ENCODE results near the gene DNAJA2.
"Not testable (repeated sequence)": the region's sequence is repeated elsewhere in the genome, so short reads cannot be mapped to it uniquely, and the experiment has no call there.

Gene DNAJA2

GRCh38 chr16:46948548-46949166, 24.8 kb downstream of the DNAJA2 start:
- no peak overlapping the region for H3K4me3 ChIP-seq (ENCODE audit: low read length)
- no peak for TF ChIP-seq CTCF (IDR thresholded peaks at IDR 0.05; ENCODE audit: insufficient read depth, low read depth, low read length, missing control alignments)
- DNase-seq (ENCODE audit: low read depth), result no peak

- no peak overlapping the region for H3K4me3 ChIP-seq (ENCODE audit: low read length)
- TF ChIP-seq CTCF (IDR thresholded peaks at IDR 0.05; ENCODE audit: insufficient read depth, low read depth, low read length, missing control alignments), result peak; percentile 59
Measured at GRCh38 chr16:46947900-46948547, 25.4 kb downstream of the DNAJA2 start.

DNA sequence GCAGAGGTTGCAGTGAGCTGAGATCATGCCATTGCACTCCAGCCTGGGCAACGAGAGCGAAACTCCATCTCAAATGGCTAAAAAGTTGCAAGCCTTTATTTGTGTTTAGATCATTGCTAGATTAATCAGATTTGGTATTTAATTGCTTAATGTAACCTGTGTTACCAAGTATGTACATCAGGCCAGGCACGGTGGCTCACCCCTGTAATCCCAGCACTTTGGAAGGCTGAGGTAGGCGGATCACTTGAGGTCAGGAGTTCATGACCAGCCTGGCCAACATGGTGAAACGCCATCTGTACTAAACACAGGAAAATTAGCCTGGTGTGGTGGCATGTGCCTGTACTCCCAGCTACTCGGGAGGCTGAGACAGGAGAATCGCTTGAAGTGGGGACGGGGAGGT, 28.8 kb downstream of the DNAJA2 start:
- H3K4me3 ChIP-seq (ENCODE audit: low read length); DNase-seq (ENCODE audit: low read depth): not testable (repeated sequence)

More at GRCh38 chr16:46947900-46948547, 25.4 kb downstream of the DNAJA2 start:
- peak; percentile 55 for DNase-seq (ENCODE audit: low read depth)

DNA sequence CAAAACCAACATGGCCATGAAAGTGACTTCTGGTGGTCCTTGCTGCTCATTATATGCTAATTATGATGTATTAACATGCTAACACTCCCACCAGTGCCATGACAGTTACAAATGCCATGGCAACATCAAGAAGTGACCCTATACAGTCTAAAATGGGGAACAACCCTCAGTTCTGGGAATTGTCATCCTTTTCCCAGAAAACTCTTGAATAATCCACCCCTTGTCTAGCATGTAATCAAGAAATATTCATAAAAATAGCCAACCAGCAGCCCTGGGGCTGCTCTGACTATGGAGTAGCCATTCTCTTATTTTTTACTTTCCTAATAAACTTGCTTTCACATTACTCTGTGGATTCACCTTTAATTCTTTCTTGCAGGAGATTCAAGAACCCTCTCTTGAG, 35.9 kb downstream of the DNAJA2 start:
- H3K4me3 ChIP-seq (ENCODE audit: low read length), result no peak overlapping the region
- DNase-seq (ENCODE audit: low read depth), result no peak
- no peak for TF ChIP-seq CTCF (IDR thresholded peaks at IDR 0.05; ENCODE audit: insufficient read depth, low read depth, low read length, missing control alignments)

DNA sequence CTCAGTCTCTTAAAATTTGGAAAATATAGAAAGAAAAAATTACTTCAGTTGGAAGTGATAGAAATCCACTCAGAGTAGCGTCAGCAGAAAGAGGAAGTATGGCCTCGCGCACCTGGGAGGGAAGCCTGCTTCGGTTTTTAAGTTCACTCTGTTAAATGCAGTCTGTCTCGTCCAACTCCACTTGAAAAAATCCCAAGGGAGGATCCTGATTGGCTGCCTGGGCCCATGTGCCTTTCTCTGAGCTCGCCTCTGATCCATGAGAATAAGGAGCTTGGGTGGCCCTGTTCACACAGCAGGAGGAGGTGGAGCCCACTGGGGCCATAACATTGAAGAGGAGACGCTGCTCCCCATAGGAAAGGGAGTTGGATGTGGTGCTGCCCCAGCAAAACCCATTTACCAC, 40.7 kb downstream of the DNAJA2 start:
- no peak for DNase-seq (ENCODE audit: low read depth)
- TF ChIP-seq CTCF (IDR thresholded peaks at IDR 0.05; ENCODE audit: insufficient read depth, low read depth, low read length, missing control alignments), result no peak
- no peak overlapping the region for H3K4me3 ChIP-seq (ENCODE audit: low read length)

GRCh38 chr16:46930861-46931260, 42.6 kb downstream of the DNAJA2 start:
- no peak for TF ChIP-seq CTCF (IDR thresholded peaks at IDR 0.05; ENCODE audit: insufficient read depth, low read depth, low read length, missing control alignments)
- no peak for DNase-seq (ENCODE audit: low read depth)
- no peak overlapping the region for H3K4me3 ChIP-seq (ENCODE audit: low read length)

- peak; percentile 88 for TF ChIP-seq CTCF (IDR thresholded peaks at IDR 0.05; ENCODE audit: insufficient read depth, low read depth, low read length, missing control alignments)
- DNase-seq (ENCODE audit: low read depth), result peak; percentile 60
- H3K4me3 ChIP-seq (ENCODE audit: low read length), result no peak overlapping the region
Measured at GRCh38 chr16:46929378-46930332, 43.8 kb downstream of the DNAJA2 start.
